ENCODE measurements around the gene TESK2.

GRCh38 chr1:45340816-45341466 is 150.0 kb downstream of the TESK2 start:
- TF ChIP-seq, protein P1, sequence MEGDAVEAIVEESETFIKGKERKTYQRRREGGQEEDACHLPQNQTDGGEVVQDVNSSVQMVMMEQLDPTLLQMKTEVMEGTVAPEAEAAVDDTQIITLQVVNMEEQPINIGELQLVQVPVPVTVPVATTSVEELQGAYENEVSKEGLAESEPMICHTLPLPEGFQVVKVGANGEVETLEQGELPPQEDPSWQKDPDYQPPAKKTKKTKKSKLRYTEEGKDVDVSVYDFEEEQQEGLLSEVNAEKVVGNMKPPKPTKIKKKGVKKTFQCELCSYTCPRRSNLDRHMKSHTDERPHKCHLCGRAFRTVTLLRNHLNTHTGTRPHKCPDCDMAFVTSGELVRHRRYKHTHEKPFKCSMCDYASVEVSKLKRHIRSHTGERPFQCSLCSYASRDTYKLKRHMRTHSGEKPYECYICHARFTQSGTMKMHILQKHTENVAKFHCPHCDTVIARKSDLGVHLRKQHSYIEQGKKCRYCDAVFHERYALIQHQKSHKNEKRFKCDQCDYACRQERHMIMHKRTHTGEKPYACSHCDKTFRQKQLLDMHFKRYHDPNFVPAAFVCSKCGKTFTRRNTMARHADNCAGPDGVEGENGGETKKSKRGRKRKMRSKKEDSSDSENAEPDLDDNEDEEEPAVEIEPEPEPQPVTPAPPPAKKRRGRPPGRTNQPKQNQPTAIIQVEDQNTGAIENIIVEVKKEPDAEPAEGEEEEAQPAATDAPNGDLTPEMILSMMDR (IDR thresholded peaks at IDR 0.05), result no peak
- TF ChIP-seq EZH2 (IDR thresholded peaks at IDR 0.05) (no peak), EZH2phosphoT487 (IDR thresholded peaks at IDR 0.05) (no peak)
